WI38 (cell line): ENCODE results near the gene MFSD1.

Experiments
- H3K4me3 ChIP-seq: 2 replicates; pipeline ENCODE4 v1.5.1; 2011; ENCODE audit warnings: low read depth, mild to moderate bottlenecking, control low read depth, low read length
- TF ChIP-seq, protein P1 (sequence below): IDR thresholded peaks from 2 replicates; pipeline ENCODE4 v1.5.1; 2012; ENCODE audit warnings: low read depth, mild to moderate bottlenecking, control low read depth, low read length

MFSD1 gene

DNA sequence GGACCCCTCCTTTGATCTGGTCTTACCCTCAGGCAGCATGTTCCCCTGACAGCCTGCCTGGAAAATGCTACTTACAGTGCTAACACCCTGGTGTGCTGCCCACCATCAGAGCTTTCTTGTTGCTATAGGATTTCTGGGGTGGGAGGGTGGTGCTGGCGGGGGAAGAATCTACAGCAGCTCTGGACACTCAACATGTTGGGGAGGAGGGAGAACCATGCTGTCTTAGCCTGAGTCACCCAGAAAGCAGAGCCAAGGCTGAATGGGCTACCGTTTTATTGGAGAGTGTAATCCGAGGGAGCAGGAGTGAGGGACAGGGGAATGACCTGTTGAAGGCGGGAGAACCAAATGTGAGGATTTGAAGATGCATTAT lies 45.6 kb downstream of the MFSD1 start:
- no peak overlapping the region for H3K4me3 ChIP-seq
- TF ChIP-seq, protein P1, sequence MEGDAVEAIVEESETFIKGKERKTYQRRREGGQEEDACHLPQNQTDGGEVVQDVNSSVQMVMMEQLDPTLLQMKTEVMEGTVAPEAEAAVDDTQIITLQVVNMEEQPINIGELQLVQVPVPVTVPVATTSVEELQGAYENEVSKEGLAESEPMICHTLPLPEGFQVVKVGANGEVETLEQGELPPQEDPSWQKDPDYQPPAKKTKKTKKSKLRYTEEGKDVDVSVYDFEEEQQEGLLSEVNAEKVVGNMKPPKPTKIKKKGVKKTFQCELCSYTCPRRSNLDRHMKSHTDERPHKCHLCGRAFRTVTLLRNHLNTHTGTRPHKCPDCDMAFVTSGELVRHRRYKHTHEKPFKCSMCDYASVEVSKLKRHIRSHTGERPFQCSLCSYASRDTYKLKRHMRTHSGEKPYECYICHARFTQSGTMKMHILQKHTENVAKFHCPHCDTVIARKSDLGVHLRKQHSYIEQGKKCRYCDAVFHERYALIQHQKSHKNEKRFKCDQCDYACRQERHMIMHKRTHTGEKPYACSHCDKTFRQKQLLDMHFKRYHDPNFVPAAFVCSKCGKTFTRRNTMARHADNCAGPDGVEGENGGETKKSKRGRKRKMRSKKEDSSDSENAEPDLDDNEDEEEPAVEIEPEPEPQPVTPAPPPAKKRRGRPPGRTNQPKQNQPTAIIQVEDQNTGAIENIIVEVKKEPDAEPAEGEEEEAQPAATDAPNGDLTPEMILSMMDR: no peak

GRCh38 chr3:158847885-158848284 lies 46.0 kb downstream of the MFSD1 start:
- TF ChIP-seq, protein P1: no peak
- H3K4me3 ChIP-seq: no peak overlapping the region

- TF ChIP-seq, protein P1: no peak
- H3K4me3 ChIP-seq: no peak overlapping the region
These were observed 47.9 kb downstream of the MFSD1 start for GRCh38 chr3:158849757-158850156.

DNA sequence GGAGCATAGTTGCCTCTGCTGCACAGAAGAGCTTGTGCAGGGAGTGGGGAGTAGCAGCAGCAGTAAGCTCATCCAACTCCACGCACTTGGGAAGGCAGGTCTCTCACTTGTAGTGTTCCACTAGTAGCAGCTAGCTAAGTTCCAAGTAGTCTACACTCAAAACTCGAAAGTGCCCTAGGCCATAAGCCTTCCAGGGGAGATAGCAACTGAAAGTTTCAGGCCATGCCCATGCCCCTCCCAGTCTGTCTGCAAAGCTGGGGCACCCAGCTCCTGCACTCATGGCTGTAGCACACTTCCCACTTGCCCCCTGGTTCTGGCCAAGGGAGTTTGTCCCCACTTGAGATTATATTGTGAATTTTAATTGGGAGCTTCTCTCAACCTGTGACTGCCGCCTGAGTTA lies 57.5 kb downstream of the MFSD1 start:
- H3K4me3 ChIP-seq: no peak overlapping the region
- TF ChIP-seq, protein P1: no peak

GRCh38 chr3:158863247-158863646 lies 61.4 kb downstream of the MFSD1 start:
- no peak overlapping the region for H3K4me3 ChIP-seq
- TF ChIP-seq, protein P1: no peak

GRCh38 chr3:158864492-158864891 lies 62.6 kb downstream of the MFSD1 start:
- TF ChIP-seq, protein P1: no peak
- H3K4me3 ChIP-seq: no peak overlapping the region

DNA sequence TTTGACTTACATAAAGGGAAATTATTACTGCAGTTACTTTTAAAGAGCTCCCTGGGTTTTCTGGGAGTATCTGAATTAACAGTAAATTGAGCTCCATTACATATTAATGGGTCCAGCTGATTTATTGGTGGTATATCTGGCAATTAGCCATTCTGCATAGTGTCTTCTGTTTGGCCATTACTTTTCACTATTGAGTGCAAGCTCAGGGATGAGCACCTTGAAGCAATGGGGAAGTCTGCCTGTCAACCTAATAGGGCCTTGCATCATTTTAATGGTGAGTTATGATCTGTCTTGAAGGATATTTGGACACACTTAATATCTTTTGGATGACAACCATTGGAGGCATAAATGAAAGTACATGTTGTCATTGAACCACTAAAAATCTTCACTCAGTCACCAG lies 73.8 kb downstream of the MFSD1 start:
- TF ChIP-seq, protein P1: no peak
- no peak overlapping the region for H3K4me3 ChIP-seq
